Pancreas (tissue), 10 donors: Measurements from ENCODE around the gene DPPA2. TPM values are rescaled to one million over a fixed set of nuclear protein-coding genes. Genes with fewer than 3 reads are reported as not detected.

ENCODE experiments used
- ATAC-seq, 4 donors: fragments of 200-7000 bp; cut with Tn5 transposase; one replicate each; pipeline versions ENCODE4 v1.8.0 to v1.9.1; 2020; ENCODE audit warnings: mild to moderate bottlenecking in 4 of 4, moderate library complexity in 4 of 4
- DNase-seq, 6 donors: peaks; one replicate each; pipeline ENCODE4 v3.0.0-alpha.2; 2020
- FAIRE-seq: peaks from 2 replicates; lab custom pipeline; 2012; peaks lifted over from hg19 to GRCh38; lab: Jason Lieb, UNC
- H3K27ac ChIP-seq, 4 donors: fragments of 200-600 bp; sonication (generic); 1 replicate in 3 of 4; 2 replicates in 1 of 4; pipeline versions ENCODE4 v1.5.0 to v1.8.0; 2020
- H3K27me3 ChIP-seq, 4 donors: fragments of 200-600 bp; one replicate each; pipeline ENCODE4 v1.8.0; 2021
- H3K36me3 ChIP-seq, 3 donors: fragments of 200-600 bp; sonication (generic) in 1 of 3; one replicate each; pipeline versions ENCODE4 v1.5.0 to v1.8.0; 2020 to 2021
- H3K4me1 ChIP-seq, 3 donors: fragments of 200-600 bp; one replicate each; pipeline ENCODE4 v1.8.0; 2021
- H3K4me3 ChIP-seq, 4 donors: fragments of 200-600 bp; sonication (generic) in 2 of 4; one replicate each; pipeline versions ENCODE4 v1.5.0 to v1.8.0; 2020 to 2021
- H3K9me3 ChIP-seq, 4 donors: fragments of 200-600 bp; one replicate each; pipeline ENCODE4 v1.8.0; 2021
- CTCF ChIP-seq, 4 donors: fragments of 200-600 bp; sonication (generic) in 3 of 4; IDR thresholded peaks; one replicate each; pipeline versions ENCODE4 v1.5.0 to v1.8.0; 2021; ENCODE audit warnings: antibody characterized with exemption in 4 of 4
- WGBS, 2 donors: extraction: QIAGEN DNeasy Blood & Tissue Kit; methylation state at CpG; one replicate each; pipeline ENCODE4 v1.1.7; 2013; 5-methylcytosine and 5-hydroxymethylcytosine counted together
- intact Hi-C, 3 donors: fragments of 100-400 bp; cut with DNase I; formaldehyde crosslinking; loops; one replicate each; pipeline versions ENCODE4 v1.11.1 to v1.14.2; 2022
- polyA plus RNA-seq, 2 donors: library from polyadenylated mRNA; stranded (reverse); fragments of 200-250 nt; gene quantifications; one replicate each; pipeline ENCODE4 v1.2.3, GENCODE V29; 2013
- total RNA-seq, 6 donors: library from RNA; stranded (reverse); fragmentation: NEBNext Ultra II Directional in 4 of 6; extraction: Animal tissue kit (Norgen Biotek cat#: 25700) in 4 of 6; gene quantifications; one replicate each; pipeline versions ENCODE4 v1.2.1 to v1.2.4, GENCODE V29; 2021 to 2023
- donor health status: healthy with polysubstance abuse.
- donor health status: DM: no; HTN: no; CAD: no; lungs with moderate emphysema.
- donor health status: DM: no; HTN: no; CAD: no.
- donor health status: control.
- donor health status: control.
- donor health status: Bipolar disorder and iron deficiency.
- donor health status: DM: yes; HTN: yes; CAD: no.
- donor health status: DM: no; HTN: no; CAD: no.
- donor health status: DM: no; HTN: no; CAD: no.
- donor health status: DM: yes; HTN: yes; CAD: no.

Gene DPPA2
- total and polyA plus RNA-seq, 8 donors = not detected

- no peaks in the 10 kb centered on the region for H3K9me3 ChIP-seq
- WGBS, 2 donors = 74 to 76% methylated on average over 6 of the region's 6 CpGs
- no peak for TF ChIP-seq CTCF (IDR thresholded peaks at IDR 0.05)
- ATAC-seq (no peak), FAIRE-seq (no peak), DNase-seq (no peak)
- H3K27ac ChIP-seq = no peak overlapping the region
- H3K36me3 ChIP-seq = no peaks in the 10 kb centered on the region
- intact Hi-C loops = no loop called here
- no peaks in the 10 kb centered on the region for H3K4me1 ChIP-seq
- H3K4me3 ChIP-seq = no peak overlapping the region
- H3K27me3 ChIP-seq = no peaks in the 10 kb centered on the region
These were observed 46.6 kb downstream of the DPPA2 start for GRCh38 chr3:109269577-109270275.

- intact Hi-C loops = no loop called here
- no peak for ATAC-seq
- no peaks in the 10 kb centered on the region for H3K9me3 ChIP-seq
- WGBS, 2 donors = 92 to 97% methylated on average over 1 of the region's 1 CpG
- no peaks in the 10 kb centered on the region for H3K27me3 ChIP-seq
- H3K4me3 ChIP-seq = no peak overlapping the region
- no peak overlapping the region for H3K27ac ChIP-seq
- no peak for DNase-seq
- no peaks in the 10 kb centered on the region for H3K4me1 ChIP-seq
- no peak for TF ChIP-seq CTCF (IDR thresholded peaks at IDR 0.05)
- FAIRE-seq = no peak
- H3K36me3 ChIP-seq = no peaks in the 10 kb centered on the region
These were observed 48.1 kb downstream of the DPPA2 start for GRCh38 chr3:109268181-109268580.

GRCh38 chr3:109265295-109265694, 51.0 kb downstream of the DPPA2 start:
- Histone ChIP-seq H3K27me3 (no peaks in the 10 kb centered on the region), H3K4me3 (no peak overlapping the region), H3K36me3 (no peaks in the 10 kb centered on the region), H3K4me1 (no peaks in the 10 kb centered on the region), H3K27ac (no peak overlapping the region), H3K9me3 (no peaks in the 10 kb centered on the region)
- no peak for ATAC-seq
- intact Hi-C loops = no loop called here
- WGBS, 2 donors = 49 to 50% methylated on average over 2 of the region's 2 CpGs
- no peak for TF ChIP-seq CTCF (IDR thresholded peaks at IDR 0.05)
- FAIRE-seq = no peak
- DNase-seq = no peak

GRCh38 chr3:109257269-109257668, 59.0 kb downstream of the DPPA2 start:
- no peak for TF ChIP-seq CTCF (IDR thresholded peaks at IDR 0.05)
- ATAC-seq = peak in 3 of 4 donors; percentile 40 to 60 (median 58)
- Histone ChIP-seq H3K27ac (no peak overlapping the region), H3K4me3 (no peak overlapping the region), H3K36me3 (no peaks in the 10 kb centered on the region), H3K9me3 (no peaks in the 10 kb centered on the region), H3K27me3 (no peaks in the 10 kb centered on the region), H3K4me1 (no peaks in the 10 kb centered on the region)
- intact Hi-C loops = no loop called here
- WGBS, 2 donors = 56 to 61% methylated on average over 2 of the region's 2 CpGs
- FAIRE-seq = no peak
- no peak for DNase-seq

- WGBS, 2 donors = 29 to 42% methylated on average over 4 to 5 of the region's 5 CpGs
These were observed 61.5 kb downstream of the DPPA2 start for GRCh38 chr3:109254770-109255169.

More at GRCh38 chr3:109254770-109255169, 61.5 kb downstream of the DPPA2 start:
- FAIRE-seq (no peak), ATAC-seq (no peak), DNase-seq (no peak)
- H3K4me1 ChIP-seq = no peaks in the 10 kb centered on the region
- H3K4me3 ChIP-seq = no peak overlapping the region
- H3K27me3 ChIP-seq = no peaks in the 10 kb centered on the region
- TF ChIP-seq CTCF (IDR thresholded peaks at IDR 0.05) = no peak
- intact Hi-C loops = no loop called here
- H3K9me3 ChIP-seq = no peaks in the 10 kb centered on the region
- H3K36me3 ChIP-seq = no peaks in the 10 kb centered on the region
- H3K27ac ChIP-seq = no peak overlapping the region
